ENCODE results near the gene KBTBD3. TPM values are rescaled to one million over a fixed set of nuclear protein-coding genes. Genes with fewer than 3 reads are reported as not detected.

The KBTBD3 gene
- total RNA-seq, 1 donor from 2014 or later = 2.4 TPM

DNA sequence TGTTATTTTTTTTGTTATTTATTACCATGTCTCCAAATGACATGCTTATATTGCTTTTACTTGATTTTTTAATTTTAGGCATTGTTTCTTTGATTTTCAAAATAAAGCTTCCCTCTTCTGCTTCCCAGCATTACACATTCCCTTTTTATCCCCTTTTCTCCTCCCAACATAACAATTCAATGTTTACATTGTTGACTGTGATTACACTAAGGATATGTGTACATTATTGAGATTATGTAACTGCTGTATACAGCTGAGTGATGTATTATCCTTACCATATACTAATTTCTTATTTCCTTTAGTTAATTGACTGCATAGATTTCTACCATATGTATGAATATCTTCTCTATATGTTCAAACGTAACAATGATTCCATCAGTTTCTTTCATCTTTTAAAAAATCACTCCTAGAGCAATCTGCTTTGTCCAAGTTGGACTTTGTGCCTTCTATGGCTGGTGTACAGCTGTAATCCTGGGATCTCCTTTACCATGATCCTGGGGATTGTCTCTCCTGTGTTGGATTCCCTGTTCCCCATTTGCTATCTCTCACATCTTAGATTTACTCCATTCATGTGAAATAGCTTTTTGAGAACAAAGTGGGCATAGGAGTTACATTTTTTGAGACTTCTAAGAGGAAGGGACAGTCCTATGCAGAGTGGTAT, 21.9 kb upstream of the KBTBD3 start:
- H3K4me3 ChIP-seq (ENCODE audit: low read depth, low read length) = no peak overlapping the region
- TF ChIP-seq, protein P1, sequence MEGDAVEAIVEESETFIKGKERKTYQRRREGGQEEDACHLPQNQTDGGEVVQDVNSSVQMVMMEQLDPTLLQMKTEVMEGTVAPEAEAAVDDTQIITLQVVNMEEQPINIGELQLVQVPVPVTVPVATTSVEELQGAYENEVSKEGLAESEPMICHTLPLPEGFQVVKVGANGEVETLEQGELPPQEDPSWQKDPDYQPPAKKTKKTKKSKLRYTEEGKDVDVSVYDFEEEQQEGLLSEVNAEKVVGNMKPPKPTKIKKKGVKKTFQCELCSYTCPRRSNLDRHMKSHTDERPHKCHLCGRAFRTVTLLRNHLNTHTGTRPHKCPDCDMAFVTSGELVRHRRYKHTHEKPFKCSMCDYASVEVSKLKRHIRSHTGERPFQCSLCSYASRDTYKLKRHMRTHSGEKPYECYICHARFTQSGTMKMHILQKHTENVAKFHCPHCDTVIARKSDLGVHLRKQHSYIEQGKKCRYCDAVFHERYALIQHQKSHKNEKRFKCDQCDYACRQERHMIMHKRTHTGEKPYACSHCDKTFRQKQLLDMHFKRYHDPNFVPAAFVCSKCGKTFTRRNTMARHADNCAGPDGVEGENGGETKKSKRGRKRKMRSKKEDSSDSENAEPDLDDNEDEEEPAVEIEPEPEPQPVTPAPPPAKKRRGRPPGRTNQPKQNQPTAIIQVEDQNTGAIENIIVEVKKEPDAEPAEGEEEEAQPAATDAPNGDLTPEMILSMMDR (IDR thresholded peaks at IDR 0.05; ENCODE audit: insufficient read depth, low read length, severe bottlenecking) = no peak
- DNase-seq (ENCODE audit: low read depth) (no peak), FAIRE-seq (no peak)
- H3K27me3 ChIP-seq (ENCODE audit: control insufficient read depth, insufficient read depth, low read length) = no peaks in the 10 kb centered on the region
- H3K36me3 ChIP-seq (ENCODE audit: control insufficient read depth, insufficient read depth, low read length) = peaks cover 3% of the 10 kb centered on the region

GRCh38 chr11:106092446-106092845, 15.3 kb upstream of the KBTBD3 start:
- H3K4me3 ChIP-seq (ENCODE audit: low read depth, low read length) = no peak overlapping the region
- FAIRE-seq (no peak), DNase-seq (ENCODE audit: low read depth) (no peak)
- peaks cover 6% of the 10 kb centered on the region for H3K36me3 ChIP-seq (ENCODE audit: control insufficient read depth, insufficient read depth, low read length)
- H3K27me3 ChIP-seq (ENCODE audit: control insufficient read depth, insufficient read depth, low read length) = no peaks in the 10 kb centered on the region
- TF ChIP-seq, protein P1 (IDR thresholded peaks at IDR 0.05; ENCODE audit: insufficient read depth, low read length, severe bottlenecking) = no peak

DNA sequence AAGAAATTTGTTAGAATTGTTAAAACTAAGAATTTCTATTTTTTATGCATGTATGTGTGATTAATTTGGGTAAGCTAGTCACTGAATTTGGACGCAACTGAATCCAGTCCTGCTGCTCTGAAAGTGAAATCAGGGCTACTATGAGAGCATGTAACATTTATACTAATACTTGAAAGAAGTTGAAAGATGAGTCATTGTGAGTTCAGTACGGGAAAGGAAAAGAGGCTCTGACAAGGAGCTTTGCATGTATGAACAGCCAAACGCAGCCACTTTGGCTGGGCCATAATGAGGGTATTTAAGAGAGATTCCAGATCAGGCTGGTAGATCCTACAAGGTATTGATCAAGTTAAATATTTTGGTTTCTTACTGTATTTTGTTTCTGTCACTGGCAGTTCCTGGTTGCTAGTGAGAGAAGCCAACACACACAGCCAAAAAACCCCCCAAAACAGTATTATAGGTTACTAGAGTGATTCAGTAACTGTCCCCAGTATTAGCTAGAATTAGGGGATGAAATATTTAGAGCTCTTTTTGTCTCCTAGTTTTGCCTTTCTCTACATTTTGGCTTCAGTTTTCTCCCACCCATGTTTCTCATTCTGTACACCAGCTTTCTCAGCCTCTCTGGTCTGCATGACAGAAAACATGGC, 14.5 kb upstream of the KBTBD3 start:
- Histone ChIP-seq H3K27me3 (ENCODE audit: control insufficient read depth, insufficient read depth, low read length) (no peaks in the 10 kb centered on the region), H3K4me3 (ENCODE audit: low read depth, low read length) (no peak overlapping the region), H3K36me3 (ENCODE audit: control insufficient read depth, insufficient read depth, low read length) (peaks cover 4% of the 10 kb centered on the region)
- TF ChIP-seq, protein P1 (IDR thresholded peaks at IDR 0.05; ENCODE audit: insufficient read depth, low read length, severe bottlenecking) = no peak
- FAIRE-seq (no peak), DNase-seq (ENCODE audit: low read depth) (peak; percentile 90)

GRCh38 chr11:106088896-106089295, 11.7 kb upstream of the KBTBD3 start:
- H3K27me3 ChIP-seq (ENCODE audit: control insufficient read depth, insufficient read depth, low read length) = no peaks in the 10 kb centered on the region
- DNase-seq (ENCODE audit: low read depth) (peak; percentile 21), FAIRE-seq (no peak)
- H3K36me3 ChIP-seq (ENCODE audit: control insufficient read depth, insufficient read depth, low read length) = peaks cover 3% of the 10 kb centered on the region
- H3K4me3 ChIP-seq (ENCODE audit: low read depth, low read length) = no peak overlapping the region
- TF ChIP-seq, protein P1 (IDR thresholded peaks at IDR 0.05; ENCODE audit: insufficient read depth, low read length, severe bottlenecking) = no peak

GRCh38 chr11:106087815-106088435, 10.8 kb upstream of the KBTBD3 start:
- FAIRE-seq (no peak), DNase-seq (ENCODE audit: low read depth) (peak; percentile 54)
- Histone ChIP-seq H3K27me3 (ENCODE audit: control insufficient read depth, insufficient read depth, low read length) (no peaks in the 10 kb centered on the region), H3K36me3 (ENCODE audit: control insufficient read depth, insufficient read depth, low read length) (peaks cover 2% of the 10 kb centered on the region), H3K4me3 (ENCODE audit: low read depth, low read length) (no peak overlapping the region)
- TF ChIP-seq, protein P1 (IDR thresholded peaks at IDR 0.05; ENCODE audit: insufficient read depth, low read length, severe bottlenecking) = peak; percentile 69
